A549 treated with DMSO at 1 μM for 4 hours (cell line): Measurements from ENCODE around the gene KIF23. TPM values are rescaled to one million over a fixed set of nuclear protein-coding genes. Genes with fewer than 3 reads are reported as not detected.

Experiments
- total RNA-seq: library from RNA; stranded (reverse); fragments of 200-300 nt; extraction: Qiagen RNA extraction; gene quantifications from 5 replicates; pipeline ENCODE4 v1.2.3, GENCODE V29; 2022; ENCODE audit warnings: low read depth

KIF23 gene
- 75.8 to 97.8 TPM (median 91.2 TPM) in 5 replicates for total RNA-seq

GRCh38 chr15:69413822-69414700, at the start of gene KIF23:
TSS of gene KIF23 (plus strand) at chr15:69414349. CDS start at chr15:69414466, 117 bp downstream.

GRCh38 chr15:69452692-69453521, 38.8 kb downstream of the KIF23 start, which contains the start of gene RPLP1:
TSS of gene RPLP1 (plus strand) at chr15:69452818. CDS start at chr15:69452949, 131 bp downstream.

Other genes with a start within 250 kb of the KIF23 start
- 79.0 to 125 TPM (median 119 TPM) in 5 replicates for gene PAQR5, start 115.4 kb upstream of the KIF23 start, total RNA-seq
- gene RPLP1, start 38.5 kb downstream of the KIF23 start, total RNA-seq = 3,311 to 3,917 TPM (median 3,774 TPM) in 5 replicates